HepG2 (cell line): ENCODE results near the gene SYT10. TPM values are rescaled to one million over a fixed set of nuclear protein-coding genes. Genes with fewer than 3 reads are reported as not detected.
"Not testable (repeated sequence)": the region's sequence is repeated elsewhere in the genome, so short reads cannot be mapped to it uniquely, and the experiment has no call there.

Source experiments
- ATAC-seq: fragments of 200-7000 bp; cut with Tn5 transposase; 3 replicates; pipeline ENCODE4 v1.9.1; 2020; ENCODE audit warnings: mild to moderate bottlenecking, moderate library complexity
- BruUV-seq: library from RNA; stranded (reverse); fragments of 400-500 nt; replicated peaks from 2 replicates; lab custom pipeline; 2021; lab: Mats Ljungman, UMichigan
- CTCF ChIA-PET: fragments of 300-600 bp; formaldehyde crosslinking; extraction: SDS; loops from one replicate; lab custom pipeline; 2021; ENCODE audit warnings: low total read pairs, inconsistent platforms, low intra/inter-chr PET ratio; lab: Yijun Ruan, JAX
- POLR2A ChIA-PET: fragments of 350-600 bp; sonication (Branson Sonifier 250); formaldehyde crosslinking; loops from one replicate; lab custom pipeline; 2020; ENCODE audit warnings: antibody characterized with exemption, inconsistent platforms; lab: Yijun Ruan, JAX
- DNase-seq: peaks from one replicate; pipeline ENCODE4 v3.0.0-alpha.2; 2015; ENCODE audit warnings: low spot score
- FAIRE-seq: peaks from 3 replicates; lab custom pipeline; 2011; peaks lifted over from hg19 to GRCh38; lab: Jason Lieb, UNC
- H2AFZ ChIP-seq: one replicate; pipeline ENCODE4 v1.6.1; 2011; ENCODE audit warnings: low read length, inconsistent platforms
- H3K27ac ChIP-seq: fragments of 300-600 bp; 3 replicates; pipeline ENCODE4 v1.8.0; 2011; ENCODE audit warnings: mixed run types, mild to moderate bottlenecking, mixed read lengths, low read length, inconsistent platforms; ENCODE audit not compliant: insufficient read depth; ENCODE audit errors: extremely low read length
- H3K27me3 ChIP-seq, 2 experiments: fragments of 200-600 bp in 1 of 2; 2 replicates in 1 of 2; 3 replicates in 1 of 2; pipeline versions ENCODE4 v1.6.0 to v1.8.0; 2011; ENCODE audit warnings: low read length in 2 of 2, mild to moderate bottlenecking in 2 of 2, moderate library complexity in 2 of 2, inconsistent platforms in 1 of 2; ENCODE audit not compliant: insufficient read depth in 2 of 2, control insufficient read depth in 1 of 2
- H3K36me3 ChIP-seq, 2 experiments: fragments of 200-600 bp in 1 of 2; replicated peaks in 1 of 2; 2 replicates in 1 of 2; 3 replicates in 1 of 2; pipeline versions ENCODE4 v1.5.1 to v1.8.0; 2011; ENCODE audit warnings: low read length in 2 of 2, inconsistent platforms in 1 of 2; ENCODE audit not compliant: insufficient read depth in 2 of 2, control insufficient read depth in 1 of 2
- H3K4me1 ChIP-seq: 2 replicates; pipeline ENCODE4 v1.5.1; 2012; ENCODE audit warnings: low read length, inconsistent platforms; ENCODE audit not compliant: insufficient read depth
- H3K4me2 ChIP-seq: 2 replicates; pipeline ENCODE4 v1.6.0; 2011; ENCODE audit warnings: low read depth, low read length, inconsistent platforms
- H3K4me3 ChIP-seq, 3 experiments: fragments of 200-600 bp in 1 of 3; sonication (generic), shearing (Covaris generic) in 1 of 3; replicated peaks in 1 of 3; 2 replicates each; pipeline ENCODE4 v1.5.1; 2011 to 2016; ENCODE audit warnings: low read length in 3 of 3, inconsistent platforms in 2 of 3, low read depth in 2 of 3, mild to moderate bottlenecking in 2 of 3, control low read depth in 1 of 3, mixed read lengths in 1 of 3; ENCODE audit not compliant: insufficient read depth in 1 of 3
- H3K79me2 ChIP-seq: one replicate; pipeline ENCODE4 v1.6.1; 2011; ENCODE audit warnings: low read length, inconsistent platforms; ENCODE audit not compliant: insufficient read depth
- H3K9ac ChIP-seq: 2 replicates; pipeline ENCODE4 v1.6.0; 2011; ENCODE audit warnings: mild to moderate bottlenecking, low read depth, low read length, inconsistent platforms; ENCODE audit not compliant: insufficient read depth
- H3K9me3 ChIP-seq: 2 replicates; pipeline ENCODE4 v1.5.1; 2012; ENCODE audit warnings: mild to moderate bottlenecking, low read length
- H4K20me1 ChIP-seq: 2 replicates; pipeline ENCODE4 v1.6.0; 2011; ENCODE audit warnings: inconsistent platforms, mild to moderate bottlenecking, low read length, moderate library complexity; ENCODE audit not compliant: insufficient read depth
- ARID5B ChIP-seq: IDR thresholded peaks from 2 replicates; pipeline ENCODE4 v1.4.0; 2020; ENCODE audit warnings: mild to moderate bottlenecking, missing genetic modification reagents
- FOXA1 ChIP-seq, 2 experiments: fragments of 450-650 bp in 1 of 2; sonication (generic) in 1 of 2; formaldehyde crosslinking in 1 of 2; IDR thresholded peaks; 2 replicates each; pipeline versions ENCODE4 v1.4.0 to v1.6.1; 2016 to 2020; ENCODE audit warnings: missing genetic modification reagents in 1 of 2
- FOXP1 ChIP-seq, 2 experiments: fragments of 450-650 bp in 1 of 2; IDR thresholded peaks; 2 replicates each; pipeline ENCODE4 v1.6.1; 2017 to 2018; ENCODE audit warnings: antibody characterized with exemption in 1 of 2
- NFE2L2 ChIP-seq: fragments of 150-350 bp; IDR thresholded peaks from 2 replicates; pipeline ENCODE4 v1.6.1; 2014; ENCODE audit warnings: low read length
- POGZ ChIP-seq: sonication (generic); formaldehyde crosslinking; IDR thresholded peaks from 2 replicates; pipeline ENCODE4 v1.4.0; 2020; ENCODE audit warnings: mild to moderate bottlenecking, missing genetic modification reagents
- U2AF2 ChIP-seq: fragments of 200-400 bp; formaldehyde crosslinking; IDR thresholded peaks from 2 replicates; pipeline ENCODE4 v1.6.1; 2017; ENCODE audit warnings: low read depth, mild to moderate bottlenecking, low read length
- WGBS: methylation state at CpG from one replicate; pipeline ENCODE4 v1.1.6; 2017; ENCODE audit warnings: low lambda C conversion rate; 5-methylcytosine and 5-hydroxymethylcytosine counted together
- in situ Hi-C: cut with HindIII; loops from 2 replicates; pipeline ENCODE4 v1.10.0; 2017; ENCODE audit warnings: low pct_unique_long_range_greater_than_20kb; ENCODE audit not compliant: extremely low pct_ligation_motif_present
- intact Hi-C: fragments of 100-400 bp; cut with micrococcal nuclease; formaldehyde crosslinking; loops from one replicate; pipeline ENCODE4 v1.10.0; 2022; ENCODE audit not compliant: unreplicated experiment
- polyA plus RNA-seq, 8 experiments: library from polyadenylated mRNA; depleted of rRNA in 3 of 8; stranded (reverse) in 7 of 8; unstranded in 1 of 8; fragments of >200 nt; fragmentation: Illumina TruSeq in 4 of 8; extraction: Trizol in 4 of 8; gene quantifications; 2 replicates each; pipeline versions ENCODE4 v1.2.1 to v1.2.3, GENCODE V29; 2011 to 2016; ENCODE audit warnings: low read depth in 4 of 8, missing spikeins in 1 of 8, mixed read lengths in 1 of 8; ENCODE audit not compliant: insufficient read depth in 1 of 8
- total RNA-seq, 5 experiments: library from RNA; depleted of rRNA; stranded (reverse); fragments of >200 nt; fragmentation: Illumina TruSeq; extraction: Trizol; gene quantifications; 2 replicates each; pipeline ENCODE4 v1.2.3, GENCODE V29; 2016; ENCODE audit warnings: low read depth in 1 of 5
- TF ChIP-seq, protein P1 (sequence below): fragments of 450-650 bp; IDR thresholded peaks from 2 replicates; pipeline ENCODE4 v1.6.1; 2016
- TF ChIP-seq, protein P2 (sequence below): IDR thresholded peaks from 2 replicates; pipeline ENCODE4 v1.6.1; 2016; ENCODE audit warnings: missing compliant biosample characterization, missing genetic modification reagents, borderline replicate concordance
- TF ChIP-seq, protein P3 (sequence below), 2 experiments: sonication (generic) in 1 of 2; formaldehyde crosslinking in 1 of 2; IDR thresholded peaks; 2 replicates each; pipeline versions ENCODE4 v1.5.1 to v1.6.1; 2011 to 2020; ENCODE audit warnings: borderline replicate concordance in 1 of 2, low read depth in 1 of 2, low read length in 1 of 2, mild to moderate bottlenecking in 1 of 2, missing genetic modification reagents in 1 of 2, moderate library complexity in 1 of 2
- TF ChIP-seq, protein P4 (sequence below): IDR thresholded peaks from 2 replicates; pipeline ENCODE4 v1.6.1; 2012; ENCODE audit warnings: inconsistent platforms

The SYT10 gene
- total and polyA plus RNA-seq, 2 of the 13 experiments (the other 11 are each of a cell fraction or from before 2014, with no cell fraction given): not detected

GRCh38 chr12:33331961-33332398 lies 107.6 kb downstream of the SYT10 start (continued):
- 0 out of 2 replicates have a peak, but pooled peaks have one; percentile 11 for TF ChIP-seq POGZ
- TF ChIP-seq FOXP1, FOXA1 (IDR thresholded peaks at IDR 0.05): not testable (repeated sequence)
- 0 out of 2 replicates have a peak, but pooled peaks have one; percentile 18 for TF ChIP-seq FOXP1 (CRISPR knock-in tag; IDR thresholded peaks at IDR 0.05)
- peak; percentile 70 for TF ChIP-seq FOXA1 (CRISPR knock-in tag; IDR thresholded peaks at IDR 0.05)
- TF ChIP-seq ARID5B: peak; percentile 38; the same call in 1 of the 2 replicates

DNA sequence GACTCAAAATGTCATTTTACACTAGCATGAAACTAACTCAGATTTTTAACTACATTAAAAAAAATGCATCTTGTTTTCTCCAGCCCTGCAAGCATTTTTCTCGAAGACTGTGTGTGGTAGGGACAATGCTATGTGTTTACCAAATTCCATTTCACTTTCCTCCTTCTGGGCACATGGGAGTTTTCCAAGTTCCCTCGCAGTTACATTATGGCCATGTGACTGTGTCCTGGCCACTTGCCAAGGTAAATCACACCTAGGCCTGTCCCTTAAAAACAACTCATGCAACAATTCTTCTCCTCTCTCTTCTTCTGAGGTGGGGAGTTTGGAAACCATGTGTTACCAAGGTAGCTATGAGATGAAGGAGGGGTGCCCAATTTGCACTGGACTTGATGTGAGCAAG lies 108.7 kb downstream of the SYT10 start:
- BruUV-seq: no TSS peak
- H4K20me1 ChIP-seq: no peaks in the 10 kb centered on the region
- no peak overlapping the region for H3K4me2 ChIP-seq
- TF ChIP-seq U2AF2 (no peak), NFE2L2 (no peak)
- TF ChIP-seq, protein P1, sequence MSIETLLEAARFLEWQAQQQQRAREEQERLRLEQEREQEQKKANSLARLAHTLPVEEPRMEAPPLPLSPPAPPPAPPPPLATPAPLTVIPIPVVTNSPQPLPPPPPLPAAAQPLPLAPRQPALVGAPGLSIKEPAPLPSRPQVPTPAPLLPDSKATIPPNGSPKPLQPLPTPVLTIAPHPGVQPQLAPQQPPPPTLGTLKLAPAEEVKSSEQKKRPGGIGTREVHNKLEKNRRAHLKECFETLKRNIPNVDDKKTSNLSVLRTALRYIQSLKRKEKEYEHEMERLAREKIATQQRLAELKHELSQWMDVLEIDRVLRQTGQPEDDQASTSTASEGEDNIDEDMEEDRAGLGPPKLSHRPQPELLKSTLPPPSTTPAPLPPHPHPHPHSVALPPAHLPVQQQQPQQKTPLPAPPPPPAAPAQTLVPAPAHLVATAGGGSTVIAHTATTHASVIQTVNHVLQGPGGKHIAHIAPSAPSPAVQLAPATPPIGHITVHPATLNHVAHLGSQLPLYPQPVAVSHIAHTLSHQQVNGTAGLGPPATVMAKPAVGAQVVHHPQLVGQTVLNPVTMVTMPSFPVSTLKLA: peak; percentile 27; the same call in 1 of the 2 replicates
- TF ChIP-seq, protein P2, sequence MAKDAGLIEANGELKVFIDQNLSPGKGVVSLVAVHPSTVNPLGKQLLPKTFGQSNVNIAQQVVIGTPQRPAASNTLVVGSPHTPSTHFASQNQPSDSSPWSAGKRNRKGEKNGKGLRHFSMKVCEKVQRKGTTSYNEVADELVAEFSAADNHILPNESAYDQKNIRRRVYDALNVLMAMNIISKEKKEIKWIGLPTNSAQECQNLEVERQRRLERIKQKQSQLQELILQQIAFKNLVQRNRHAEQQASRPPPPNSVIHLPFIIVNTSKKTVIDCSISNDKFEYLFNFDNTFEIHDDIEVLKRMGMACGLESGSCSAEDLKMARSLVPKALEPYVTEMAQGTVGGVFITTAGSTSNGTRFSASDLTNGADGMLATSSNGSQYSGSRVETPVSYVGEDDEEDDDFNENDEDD (CRISPR knock-in tag): peak; percentile 45; the same call in 1 of the 2 replicates
- TF ChIP-seq, protein P3, sequence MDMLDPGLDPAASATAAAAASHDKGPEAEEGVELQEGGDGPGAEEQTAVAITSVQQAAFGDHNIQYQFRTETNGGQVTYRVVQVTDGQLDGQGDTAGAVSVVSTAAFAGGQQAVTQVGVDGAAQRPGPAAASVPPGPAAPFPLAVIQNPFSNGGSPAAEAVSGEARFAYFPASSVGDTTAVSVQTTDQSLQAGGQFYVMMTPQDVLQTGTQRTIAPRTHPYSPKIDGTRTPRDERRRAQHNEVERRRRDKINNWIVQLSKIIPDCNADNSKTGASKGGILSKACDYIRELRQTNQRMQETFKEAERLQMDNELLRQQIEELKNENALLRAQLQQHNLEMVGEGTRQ (IDR thresholded peaks at IDR 0.05; ENCODE audit: low read depth, low read length): no peak
- TF ChIP-seq, protein P3 (CRISPR knock-in tag; IDR thresholded peaks at IDR 0.05; ENCODE audit: borderline replicate concordance): peak; percentile 46; the same call in 1 of the 2 replicates
- TF ChIP-seq, protein P4, sequence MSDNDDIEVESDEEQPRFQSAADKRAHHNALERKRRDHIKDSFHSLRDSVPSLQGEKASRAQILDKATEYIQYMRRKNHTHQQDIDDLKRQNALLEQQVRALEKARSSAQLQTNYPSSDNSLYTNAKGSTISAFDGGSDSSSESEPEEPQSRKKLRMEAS: peak; percentile 55; the same call in 1 of the 2 replicates
- in situ Hi-C loops (no loop called here), intact Hi-C loops (no loop called here)
- H2AFZ ChIP-seq: no peak overlapping the region
- H3K4me3 ChIP-seq: no peak overlapping the region
- FAIRE-seq (no peak), DNase-seq (peak; percentile 15), ATAC-seq (no peak)
- CTCF ChIA-PET: no interaction called here
- no peaks in the 10 kb centered on the region for H3K27me3 ChIP-seq
- H3K27ac ChIP-seq: no peak overlapping the region
- H3K9me3 ChIP-seq: no peaks in the 10 kb centered on the region
- WGBS: 2% methylated on average over 2 of the region's 2 CpGs
- peaks cover 7% of the 10 kb centered on the region for H3K4me1 ChIP-seq
- POLR2A ChIA-PET: no interaction called here
- H3K36me3 ChIP-seq: no peaks in the 10 kb centered on the region
- no peaks in the 10 kb centered on the region for H3K79me2 ChIP-seq
- no peak overlapping the region for H3K9ac ChIP-seq
